Non-pigmented ciliary epithelial cell (primary cell): ENCODE data around the gene KDM2B.
"Not testable (repeated sequence)": the region's sequence is repeated elsewhere in the genome, so short reads cannot be mapped to it uniquely, and the experiment has no call there.

ENCODE experiments used
- DNase-seq: peaks from one replicate; pipeline ENCODE4 v3.0.0-alpha.2; 2010; ENCODE audit warnings: low read depth

Gene KDM2B

DNA sequence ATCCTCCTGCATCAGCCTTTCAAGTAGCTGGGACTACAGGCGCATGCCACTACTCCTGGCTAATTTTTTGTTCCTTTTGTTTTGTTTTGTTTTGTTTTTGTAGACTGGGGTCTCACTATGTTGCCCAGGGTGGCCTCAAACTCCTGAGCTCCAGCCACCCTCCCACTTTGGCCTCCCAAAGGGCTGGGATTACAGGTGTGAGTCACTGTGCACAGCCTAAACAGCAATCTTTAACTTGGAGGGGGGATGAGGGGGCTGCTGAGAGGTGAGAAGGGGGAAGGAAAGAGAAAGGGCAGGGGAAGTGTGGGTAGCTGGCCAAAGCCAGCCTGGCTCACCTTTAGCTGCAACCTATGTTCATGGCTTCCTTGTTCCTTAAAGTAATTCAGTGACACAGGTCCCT lies 77.4 kb downstream of the KDM2B start:
- no peak for DNase-seq

DNA sequence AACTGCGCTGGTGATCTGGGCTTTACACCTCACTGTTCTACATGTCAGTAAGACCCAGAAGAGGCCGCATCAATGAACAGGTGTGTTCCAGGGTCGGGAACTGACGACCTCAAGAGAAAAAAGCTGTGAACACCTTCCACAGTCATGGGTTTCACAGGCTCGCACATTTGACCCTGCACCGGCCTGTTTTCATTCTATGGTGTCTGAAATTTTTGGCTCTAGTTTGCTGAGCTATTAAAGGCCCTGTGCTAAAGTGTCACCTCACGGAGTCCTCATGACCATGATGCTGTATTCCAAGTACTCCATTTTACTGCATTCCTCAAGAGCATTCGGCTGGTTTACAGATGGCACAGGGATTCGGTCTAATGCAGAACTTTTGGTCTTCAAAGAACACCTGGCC lies 78.9 kb downstream of the KDM2B start:
- no peak for DNase-seq

DNA sequence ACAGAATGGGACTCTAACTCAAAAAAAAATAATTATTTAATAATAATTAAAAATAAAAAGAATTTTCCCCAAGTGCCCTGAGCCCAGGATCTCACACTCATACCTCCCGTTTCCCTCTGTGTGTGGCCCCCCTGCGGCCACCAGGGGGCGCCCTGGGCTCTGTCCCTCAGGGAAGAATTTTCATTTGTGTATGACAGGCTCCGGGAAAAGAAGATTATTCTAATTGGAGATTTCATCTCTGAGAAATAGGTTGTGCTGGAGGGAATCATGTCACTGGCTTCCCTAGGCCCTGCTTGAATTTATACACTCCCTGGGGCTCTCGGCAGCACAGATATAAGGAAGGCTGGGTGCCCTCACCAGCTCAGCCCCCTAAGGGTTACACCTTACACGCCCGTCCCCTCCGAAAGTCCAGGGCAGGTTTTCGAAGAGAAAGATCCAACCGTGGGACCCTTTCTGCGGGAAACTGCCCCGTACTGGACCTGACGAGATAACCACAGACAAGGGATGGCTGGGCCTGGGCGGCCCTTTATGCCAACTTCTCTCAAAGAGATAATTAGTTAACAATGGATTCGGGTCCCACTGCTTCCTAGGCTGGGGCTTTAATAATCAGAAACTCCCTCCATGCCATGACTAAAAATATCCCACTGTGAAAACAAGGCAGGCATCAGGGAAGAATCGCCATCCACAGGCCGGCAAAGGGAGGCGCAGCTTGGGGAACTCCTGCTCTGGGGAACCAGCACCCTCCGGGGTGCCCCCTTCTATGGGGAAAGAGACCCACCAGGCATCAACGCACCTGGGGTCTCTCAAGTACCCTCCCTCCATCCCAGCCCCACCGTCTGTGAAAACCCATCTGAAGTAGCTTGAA lies 80.7 kb downstream of the KDM2B start:
- peak; percentile 28 for DNase-seq

DNA sequence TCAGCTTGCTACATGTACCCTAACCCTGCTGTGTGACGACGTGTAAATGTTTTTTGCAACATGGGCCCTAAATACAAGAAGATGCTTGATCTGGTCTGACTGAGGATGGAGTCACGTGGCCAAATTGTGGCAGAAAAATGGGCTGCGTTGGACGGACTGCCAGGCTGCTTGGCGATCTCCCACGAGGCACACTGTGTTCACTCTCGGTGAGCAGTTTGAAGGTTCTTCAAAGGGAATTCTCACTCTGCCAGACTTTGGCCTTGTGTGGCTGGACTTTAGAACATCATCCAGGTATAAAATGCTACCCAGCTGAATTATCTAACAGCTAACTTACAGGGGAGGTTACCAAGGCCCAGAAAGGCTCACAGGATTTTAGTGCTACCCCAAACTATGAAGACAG lies 85.1 kb downstream of the KDM2B start:
- no peak for DNase-seq

DNA sequence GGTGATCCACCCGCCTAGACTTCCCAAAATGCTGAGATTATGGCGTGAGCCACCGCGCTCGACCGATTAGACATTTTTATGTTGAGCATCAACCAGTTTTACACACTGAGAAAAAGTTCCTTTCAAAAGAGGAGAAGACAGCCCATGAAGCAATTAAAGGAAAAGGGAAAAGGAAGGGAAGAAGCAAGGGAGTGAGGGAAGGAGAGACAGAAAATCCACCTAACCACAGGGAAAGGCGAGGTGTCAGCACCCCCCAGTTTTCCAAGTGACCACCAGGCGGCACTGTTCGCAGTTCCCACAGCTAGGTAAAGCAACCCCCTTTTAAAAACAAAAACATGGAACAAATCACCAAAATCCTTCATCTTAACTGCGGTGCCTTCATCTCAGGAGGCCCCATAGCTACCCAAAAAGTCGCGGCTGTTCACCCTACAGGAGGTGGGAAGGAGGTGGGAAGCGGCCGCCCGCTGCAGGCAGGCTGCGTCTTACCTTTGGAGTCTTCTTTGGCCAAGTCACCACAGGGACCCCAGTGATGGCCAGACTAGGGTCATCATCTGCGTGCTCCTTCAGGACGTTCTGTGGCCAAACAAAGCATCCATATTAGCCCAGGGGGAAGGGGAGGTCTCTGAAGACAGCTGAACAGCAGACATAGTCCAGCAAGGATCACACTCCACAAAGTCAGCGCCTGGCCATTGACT lies 86.6 kb downstream of the KDM2B start:
- DNase-seq, result no peak

DNA sequence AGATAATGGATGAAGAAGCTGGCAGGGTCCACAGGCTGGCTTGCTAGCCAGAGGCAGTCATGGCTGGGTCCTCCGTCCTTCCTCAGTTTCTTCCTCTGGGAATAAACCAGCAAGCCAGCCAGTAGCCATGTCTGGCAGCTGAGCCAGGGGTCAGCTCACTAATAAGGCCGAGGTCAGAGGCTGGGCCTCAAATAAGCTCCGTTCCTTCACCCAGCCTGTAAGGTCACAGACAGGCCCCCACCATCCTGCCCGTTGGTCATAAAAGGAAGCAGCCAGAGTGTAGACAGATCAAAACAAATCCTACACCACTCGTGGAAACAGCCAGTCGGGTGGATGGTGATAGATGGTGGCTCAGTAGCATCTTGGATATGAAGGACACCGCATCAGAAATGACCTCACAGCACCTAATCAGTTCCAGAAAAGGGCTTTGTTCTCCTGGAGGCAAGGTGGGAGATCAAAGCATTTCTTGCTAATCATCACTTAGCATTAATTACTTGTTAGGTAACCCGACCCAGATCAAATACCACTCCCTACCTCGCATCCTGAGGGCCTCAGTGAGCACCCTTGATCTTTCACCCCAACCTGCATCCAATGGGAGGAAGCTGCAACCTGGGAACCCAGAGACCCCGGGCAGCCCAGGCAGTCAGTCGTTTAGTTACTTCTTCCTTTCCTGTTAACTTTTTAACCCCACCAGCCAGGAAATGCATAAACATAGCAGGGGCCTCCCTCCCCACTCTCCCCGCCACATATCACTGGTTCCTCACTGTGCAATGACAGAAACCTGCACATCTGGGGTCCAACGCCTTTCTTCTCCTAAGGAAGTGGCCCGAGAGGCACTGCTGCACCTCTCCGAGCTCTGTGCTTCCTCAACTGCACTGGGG lies 90.2 kb downstream of the KDM2B start:
- DNase-seq, result no peak

DNA sequence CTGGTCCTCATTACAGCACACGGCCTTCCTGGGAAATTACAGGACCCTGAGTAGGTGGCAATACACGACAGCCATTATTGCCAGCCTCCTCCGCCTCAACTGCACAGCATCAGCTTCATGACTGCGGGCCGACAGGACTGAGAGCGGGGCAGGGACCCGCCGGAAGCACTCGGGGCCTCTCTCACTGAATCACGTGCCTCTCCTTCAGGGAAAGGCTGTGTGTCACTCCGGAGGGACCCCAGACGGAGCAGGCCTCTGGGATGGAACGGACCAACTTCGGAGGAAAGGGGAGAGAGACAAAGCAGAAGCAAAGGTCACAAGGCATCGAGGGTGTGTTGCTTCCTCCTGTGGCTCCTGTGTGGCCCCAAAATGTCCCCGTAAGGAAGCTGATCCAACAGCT lies 90.9 kb downstream of the KDM2B start:
- DNase-seq, result no peak

DNA sequence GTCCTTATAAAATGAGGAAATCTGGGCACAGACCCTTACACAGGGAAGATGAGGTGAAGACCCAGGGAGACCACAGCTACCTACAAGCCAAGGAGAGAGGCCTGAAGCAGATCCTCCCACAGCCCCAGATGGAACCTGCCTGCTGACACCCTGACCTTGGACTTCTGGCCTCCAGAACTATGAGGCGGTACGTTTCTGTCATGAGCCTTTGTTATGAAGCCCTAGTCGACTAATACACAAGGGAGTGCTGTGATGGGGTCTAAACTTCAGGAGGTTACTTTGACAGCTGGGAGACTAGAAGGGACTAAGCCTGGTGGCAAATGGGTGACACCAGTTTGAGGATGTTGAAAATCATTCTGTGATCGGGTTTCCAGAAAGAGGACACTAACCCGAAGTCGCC lies 95.9 kb downstream of the KDM2B start:
- no peak for DNase-seq

DNA sequence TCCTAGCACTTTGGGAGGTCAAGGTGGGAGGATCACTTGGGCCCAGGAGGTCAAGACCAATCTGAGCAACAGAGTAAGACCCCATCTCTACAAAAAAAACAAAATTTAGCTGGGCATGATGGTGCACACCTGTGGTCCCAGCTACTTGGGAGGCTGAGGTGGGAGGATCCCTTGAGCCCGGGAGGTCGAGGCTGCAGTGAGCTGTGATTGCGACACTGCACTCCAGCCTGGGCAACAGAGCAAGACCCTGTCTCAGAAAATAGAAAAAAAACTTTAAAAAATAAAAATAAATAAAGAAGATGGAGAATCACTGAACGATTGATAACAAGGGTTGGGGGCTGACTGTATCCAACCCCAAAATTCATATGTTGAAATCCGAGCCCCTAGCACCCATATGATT lies 96.3 kb downstream of the KDM2B start:
- DNase-seq, result not testable (repeated sequence)

DNA sequence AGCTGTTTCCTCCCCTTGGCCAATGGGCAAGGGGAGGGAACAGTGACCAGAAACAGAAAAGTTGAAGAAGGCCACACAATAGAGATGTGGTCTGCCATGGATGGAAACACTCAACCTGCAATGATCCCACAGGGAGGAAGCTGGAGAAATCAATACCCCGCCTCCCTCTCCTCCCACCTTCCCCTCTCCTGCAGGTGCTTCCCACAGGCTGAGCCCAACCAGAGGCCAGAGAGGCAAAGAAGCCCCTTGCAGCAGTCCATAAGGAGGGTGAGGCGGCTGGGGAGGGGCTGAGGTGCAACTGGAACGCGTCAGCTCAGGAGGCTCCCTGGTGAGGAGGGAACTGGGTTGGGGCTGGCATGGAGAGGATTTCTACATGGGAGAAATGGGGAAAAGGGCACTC lies 96.9 kb downstream of the KDM2B start:
- DNase-seq, result no peak

DNA sequence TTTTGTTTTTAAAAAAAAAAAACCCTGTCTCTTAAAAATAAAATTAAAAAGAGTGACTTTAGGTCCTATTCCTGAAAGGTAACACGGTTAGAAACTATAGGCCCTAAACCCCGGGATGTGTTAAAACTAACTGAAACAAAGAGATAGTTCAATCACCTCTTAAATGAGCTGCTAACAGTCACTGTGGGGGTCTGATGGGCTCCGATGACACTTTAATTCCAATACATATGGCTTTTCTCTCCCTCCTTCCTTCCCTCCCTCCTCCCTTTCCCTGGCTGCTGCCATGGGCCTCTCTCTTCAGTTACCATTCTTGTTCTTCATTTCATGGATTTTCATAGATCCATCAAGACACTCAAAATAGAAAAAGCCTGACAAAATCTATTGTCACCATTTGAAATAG lies 104.3 kb downstream of the KDM2B start:
- DNase-seq, result no peak

DNA sequence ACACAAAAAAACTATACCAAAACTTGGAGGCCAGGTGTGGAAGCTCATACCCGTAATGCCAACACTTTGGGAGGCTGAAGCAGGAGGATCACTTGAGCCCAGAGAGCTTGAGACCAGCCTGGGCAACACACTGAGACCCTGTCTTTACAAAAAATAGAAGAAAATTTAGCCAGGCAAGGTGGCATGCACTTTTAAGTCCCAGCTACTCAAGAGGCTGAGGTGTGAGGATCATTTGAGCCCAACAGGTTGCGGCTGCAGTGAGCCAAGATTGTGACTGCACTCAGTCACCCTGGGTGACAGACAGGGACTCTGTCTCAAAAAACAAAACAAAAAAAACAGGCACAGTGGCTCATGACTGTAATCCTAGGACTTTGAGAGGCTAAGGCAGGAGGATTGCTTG lies 105.5 kb downstream of the KDM2B start:
- no peak for DNase-seq

DNA sequence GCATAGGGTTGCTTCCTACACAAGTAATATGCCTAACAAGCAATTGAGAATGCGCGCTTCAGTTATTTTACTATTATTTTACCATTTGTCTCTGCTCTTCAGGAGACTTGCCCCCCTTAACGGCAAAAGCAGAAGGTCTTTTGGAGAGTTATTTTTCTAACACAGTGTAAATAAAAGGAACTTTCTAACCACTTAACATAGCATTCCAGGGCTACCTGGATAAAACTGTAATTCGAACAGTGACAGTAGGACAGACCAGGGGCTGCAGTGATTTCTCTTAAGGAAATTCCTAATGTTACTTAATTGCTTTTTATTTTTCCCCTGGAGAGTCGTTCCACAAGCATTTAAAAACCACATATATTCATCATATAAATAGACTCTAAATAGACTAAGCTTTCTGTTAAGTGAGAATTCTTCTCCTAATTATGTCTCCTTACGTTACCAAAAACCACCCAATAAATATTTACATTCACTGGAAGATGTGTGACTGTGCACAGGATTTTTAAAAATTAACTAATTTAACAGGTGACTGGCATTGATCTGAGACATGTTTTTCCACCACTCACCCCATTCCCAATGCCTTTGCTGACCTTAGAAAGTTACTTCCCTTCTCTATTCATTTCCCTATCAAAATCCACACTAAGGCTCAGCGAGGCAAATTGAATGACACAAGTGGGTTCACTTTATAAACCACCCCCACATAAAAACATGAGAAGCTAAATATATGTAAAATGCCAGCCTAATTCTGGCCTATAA lies 108.5 kb downstream of the KDM2B start:
- no peak for DNase-seq

DNA sequence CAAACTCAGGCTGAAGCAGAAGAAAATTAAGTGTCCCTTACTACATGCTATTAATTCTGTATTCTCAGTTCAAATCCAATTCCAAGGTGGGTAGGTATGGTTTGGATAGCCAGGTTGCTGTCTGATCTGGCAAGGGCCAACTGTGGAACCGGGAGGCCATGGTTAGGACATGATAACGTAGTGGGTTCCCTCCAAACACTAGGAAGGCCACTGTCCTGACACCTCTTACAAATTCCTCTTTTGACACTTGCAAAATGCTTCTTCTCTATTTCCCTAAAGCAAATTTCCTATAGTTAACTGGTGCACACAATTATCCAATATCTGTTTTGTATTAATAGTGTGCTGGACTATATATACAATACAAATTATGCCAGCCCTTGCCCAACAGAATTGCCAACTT lies 110.1 kb downstream of the KDM2B start:
- DNase-seq, result no peak

DNA sequence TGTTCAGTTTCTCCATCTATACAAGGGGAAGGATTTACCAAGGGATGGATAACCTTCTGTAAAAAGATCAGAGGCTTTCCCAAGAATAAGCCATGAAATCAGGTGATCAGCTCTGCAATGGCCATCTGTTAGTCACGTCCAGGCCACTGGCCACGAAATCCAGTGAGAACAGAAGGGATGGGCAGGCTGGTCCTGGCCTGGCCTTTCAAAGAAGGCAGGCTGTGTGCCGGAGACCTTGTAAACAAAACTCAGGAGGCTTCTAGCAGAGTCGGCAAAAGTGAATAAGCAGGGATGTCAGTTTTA lies 112.4 kb downstream of the KDM2B start:
- no peak for DNase-seq

DNA sequence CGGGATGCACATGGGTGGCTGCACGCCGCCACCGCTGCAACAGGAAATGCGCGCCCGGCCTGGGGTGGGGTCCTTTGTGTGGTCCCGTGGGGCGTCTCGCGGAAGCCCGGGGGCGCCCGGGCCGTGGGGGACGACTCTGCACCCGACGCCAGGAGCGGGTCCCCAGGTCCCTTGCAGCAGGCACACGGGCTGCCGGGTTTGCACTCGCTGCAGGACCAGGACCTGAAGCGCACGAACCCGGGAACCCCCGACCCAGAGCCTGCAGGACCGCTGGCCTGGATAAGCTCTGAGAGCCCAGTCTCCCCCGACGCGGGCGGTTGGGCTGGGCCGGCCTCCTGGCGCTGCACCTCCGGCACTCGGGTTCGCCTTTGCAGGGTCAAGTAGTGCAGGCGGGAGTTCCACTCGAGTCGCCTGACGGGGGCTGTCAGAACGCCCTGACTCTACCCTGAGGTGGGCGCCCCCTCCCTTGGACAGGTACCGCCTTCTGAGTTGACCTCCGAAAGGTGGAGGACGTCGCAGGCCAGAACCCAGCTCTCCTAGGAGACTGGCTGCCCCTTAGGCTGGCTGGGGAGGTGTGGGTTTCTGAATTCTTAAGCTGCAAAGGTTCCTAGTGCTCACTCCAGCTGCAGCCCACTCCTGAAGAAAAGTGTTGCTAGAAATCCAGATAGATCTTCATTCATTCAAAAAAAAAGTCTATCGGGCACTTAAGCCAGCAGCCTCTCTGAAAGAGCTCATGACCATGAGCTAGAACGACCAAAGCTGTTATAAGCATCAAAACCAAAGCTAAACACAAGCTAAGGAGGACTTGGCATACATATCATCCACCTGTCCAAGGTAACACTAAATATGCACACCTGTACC lies 113.0 kb downstream of the KDM2B start:
- no peak for DNase-seq

DNA sequence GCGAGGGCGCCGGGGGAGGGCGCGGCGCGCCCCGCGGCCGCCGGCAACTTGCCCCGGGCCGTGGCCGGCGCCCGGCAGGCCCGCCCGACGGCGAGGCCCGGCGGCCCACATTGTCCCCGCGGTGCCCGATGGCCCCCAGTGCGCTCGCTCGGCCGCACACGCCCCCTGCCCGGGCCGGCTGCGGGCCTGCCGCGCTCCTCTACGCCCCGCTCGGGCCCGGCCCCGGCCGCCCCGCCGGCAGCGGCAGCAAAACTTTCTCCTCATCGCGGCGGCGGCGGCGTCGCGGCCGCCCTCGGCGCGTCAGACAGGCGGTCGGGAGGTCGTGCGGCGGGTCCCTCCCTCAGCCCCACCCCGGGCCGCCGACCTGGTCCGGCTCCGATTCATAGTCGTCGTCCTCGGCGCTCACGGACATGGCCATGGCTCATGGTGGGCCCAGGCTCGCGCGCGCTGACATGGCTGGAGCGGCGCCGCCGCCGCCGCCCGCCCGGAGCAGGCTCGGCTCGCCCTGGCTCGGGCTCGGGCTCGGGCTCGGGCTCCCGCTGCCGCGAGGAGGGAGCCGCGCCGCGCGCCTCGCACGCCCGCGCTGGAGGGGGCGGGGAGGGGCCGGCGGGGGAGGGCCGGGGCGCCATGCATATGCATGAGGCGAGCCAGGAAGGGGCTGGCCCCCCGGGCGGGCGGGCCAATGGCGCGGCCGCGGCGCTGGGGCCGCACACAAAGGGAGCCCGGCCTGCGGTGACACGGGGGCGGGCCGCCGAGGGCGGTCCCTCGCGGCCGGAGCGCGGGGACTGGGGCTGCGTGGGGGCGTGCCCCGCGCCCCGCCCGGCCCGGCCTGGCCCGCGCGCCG lies 113.8 kb downstream of the KDM2B start:
- DNase-seq, result peak; percentile 15

DNA sequence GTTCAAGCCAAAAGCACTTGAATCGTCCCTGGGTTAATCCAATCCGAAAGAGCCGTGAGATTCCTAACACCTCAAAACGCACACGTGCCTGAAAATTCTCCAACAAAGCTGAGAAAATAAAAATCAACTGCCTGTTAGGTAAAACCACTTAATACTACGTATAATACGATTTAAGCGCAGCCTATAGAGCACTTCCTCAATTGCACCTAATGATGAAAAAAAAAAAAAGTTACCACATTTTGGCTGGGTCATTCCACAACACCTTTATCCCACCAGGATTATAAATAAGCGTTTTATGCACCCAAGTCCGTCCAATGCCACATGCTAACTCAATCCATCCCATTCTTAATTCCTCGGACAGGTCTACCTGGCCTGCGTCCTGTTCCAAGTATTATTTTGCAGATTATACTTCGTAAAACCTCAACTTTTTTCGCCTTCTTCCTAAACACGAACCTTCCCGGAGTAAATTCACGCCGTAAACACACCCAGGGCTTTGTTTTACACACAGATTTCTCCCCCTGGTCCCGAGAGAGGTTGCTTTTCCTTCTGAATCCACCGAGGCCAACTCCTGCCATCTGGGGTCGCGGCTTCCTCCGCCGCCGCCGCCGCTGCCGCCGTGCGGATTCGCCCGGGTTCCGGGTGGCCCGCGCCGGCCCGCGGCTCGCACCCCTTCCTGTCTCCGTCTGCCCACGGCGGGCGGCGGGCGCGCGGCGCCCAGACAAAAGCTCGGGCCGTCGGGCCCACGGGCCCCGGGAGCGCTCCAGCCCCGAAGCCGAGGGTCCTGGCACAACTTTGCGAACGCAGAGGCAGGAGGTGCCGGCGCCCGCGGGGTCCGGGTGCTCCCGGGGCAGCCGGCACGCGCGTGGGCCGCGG lies 114.7 kb downstream of the KDM2B start:
- no peak for DNase-seq

DNA sequence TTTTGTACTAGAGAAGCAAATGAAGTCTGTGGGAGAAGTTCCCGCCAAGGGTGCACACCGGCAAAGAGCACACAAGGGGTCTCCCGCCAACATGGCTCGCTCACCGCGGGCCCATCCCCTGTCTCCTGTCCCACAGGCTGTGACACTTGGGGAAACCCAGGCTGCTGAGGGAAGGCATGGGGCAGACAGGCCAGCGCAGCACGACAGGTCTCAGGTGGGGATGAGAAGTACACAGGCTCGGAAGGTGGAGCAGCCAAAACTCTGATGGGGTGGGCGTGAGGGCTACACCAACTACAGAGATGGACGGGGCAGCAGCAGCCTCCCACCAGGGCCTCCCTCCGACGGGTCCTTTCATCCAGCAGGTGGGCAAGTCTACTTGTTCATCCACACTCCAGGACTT lies 116.5 kb downstream of the KDM2B start:
- DNase-seq, result no peak
